Lower leg skin (tissue), 3 donors: Measurements from ENCODE around the gene LRRC41.
"Not testable (repeated sequence)": the region's sequence is repeated elsewhere in the genome, so short reads cannot be mapped to it uniquely, and the experiment has no call there.

Source experiments
- CTCF ChIP-seq, 3 donors: fragments of 450-650 bp; IDR thresholded peaks; one replicate each; pipeline ENCODE4 v1.5.1; 2016; ENCODE audit warnings: antibody characterized with exemption in 3 of 3, mild to moderate bottlenecking in 3 of 3, moderate library complexity in 2 of 3
- POLR2A ChIP-seq, 2 donors: fragments of 450-650 bp; IDR thresholded peaks; one replicate each; pipeline ENCODE4 v1.6.1; 2016 to 2017; ENCODE audit warnings: antibody characterized with exemption in 2 of 2, mild to moderate bottlenecking in 1 of 2, moderate library complexity in 1 of 2

- TF ChIP-seq POLR2A, CTCF (IDR thresholded peaks at IDR 0.05): not testable (repeated sequence)
Observed at GRCh38 chr1:46241733-46242132, 61.7 kb downstream of the LRRC41 start.
